PC-3 (cell line): ENCODE measurements around the gene IYD. TPM values are rescaled to one million over a fixed set of nuclear protein-coding genes. Genes with fewer than 3 reads are reported as not detected.
A peak's percentile ranks its signal among the peaks of the same experiment; 100 is the strongest.

Experiments
- ATAC-seq: fragments of 200-7000 bp; cut with Tn5 transposase; 2 replicates; pipeline ENCODE4 v1.9.1; 2020; ENCODE audit warnings: mild to moderate bottlenecking, moderate library complexity
- BruUV-seq: library from RNA; stranded (reverse); fragments of 400-500 nt; replicated peaks from 2 replicates; lab custom pipeline; 2021; lab: Mats Ljungman, UMichigan
- CTCF ChIA-PET: fragments of 300-600 bp; sonication (Branson Sonifier 250); formaldehyde crosslinking; loops from one replicate; lab custom pipeline; 2022; ENCODE audit warnings: antibody characterized with exemption; lab: Charles Lee
- POLR2A ChIA-PET: fragments of 300-600 bp; sonication (Branson Sonifier 250); formaldehyde crosslinking; loops from one replicate; lab custom pipeline; 2022; ENCODE audit warnings: antibody characterized with exemption; ENCODE audit not compliant: unreplicated experiment; lab: Charles Lee
- DNase-seq: peaks from one replicate; pipeline ENCODE4 v3.0.0-alpha.2; 2015
- H2AFZ ChIP-seq: fragments of 300-600 bp; sonication (generic); 2 replicates; pipeline ENCODE4 v1.6.0; 2016; ENCODE audit warnings: antibody characterized with exemption, low read length
- H3F3A ChIP-seq: fragments of 300-600 bp; sonication (generic); one replicate; pipeline ENCODE4 v1.6.0; 2017; ENCODE audit warnings: antibody characterized with exemption, low read length, control low read depth, mild to moderate bottlenecking; ENCODE audit not compliant: unreplicated experiment
- H3K27ac ChIP-seq: fragments of 300-600 bp; sonication (generic); 2 replicates; pipeline ENCODE4 v1.5.1; 2016; ENCODE audit warnings: mild to moderate bottlenecking, low read length
- H3K27me3 ChIP-seq: fragments of 300-600 bp; sonication (generic); 2 replicates; pipeline ENCODE4 v1.6.1; 2016; ENCODE audit warnings: low read length, mixed read lengths
- H3K36me3 ChIP-seq: fragments of 300-600 bp; sonication (generic); 2 replicates; pipeline ENCODE4 v1.6.1; 2016; ENCODE audit warnings: low read depth, mixed run types, low read length, mixed read lengths
- H3K4me1 ChIP-seq: fragments of 300-600 bp; sonication (generic); 2 replicates; pipeline ENCODE4 v1.5.1; 2016; ENCODE audit warnings: low read length; ENCODE audit not compliant: insufficient read depth
- H3K4me2 ChIP-seq: fragments of 300-600 bp; sonication (generic); 2 replicates; pipeline ENCODE4 v1.6.0; 2016; ENCODE audit warnings: low read length
- H3K4me3 ChIP-seq: fragments of 300-600 bp; sonication (generic); 2 replicates; pipeline ENCODE4 v1.5.1; 2016; ENCODE audit warnings: mild to moderate bottlenecking, low read length, mixed read lengths
- H3K79me2 ChIP-seq: fragments of 300-600 bp; sonication (generic); 2 replicates; pipeline ENCODE4 v1.6.1; 2017; ENCODE audit warnings: low read length, mixed read lengths
- H3K9ac ChIP-seq: fragments of 300-600 bp; sonication (generic); 2 replicates; pipeline ENCODE4 v1.6.0; 2016; ENCODE audit warnings: mild to moderate bottlenecking, low read length
- H3K9me2 ChIP-seq: fragments of 300-600 bp; sonication (generic); replicated peaks from 2 replicates; pipeline ENCODE4 v1.6.1; 2016; ENCODE audit warnings: mixed run types, low read length, mixed read lengths
- H3K9me3 ChIP-seq: fragments of 300-600 bp; sonication (generic); 2 replicates; pipeline ENCODE4 v1.6.1; 2016; ENCODE audit warnings: low read length, mixed read lengths
- H4K20me1 ChIP-seq: fragments of 300-600 bp; sonication (generic); 2 replicates; pipeline ENCODE4 v1.6.1; 2016; ENCODE audit warnings: low read length, mixed read lengths
- EZH2 ChIP-seq: fragments of 300-600 bp; sonication (generic); IDR thresholded peaks from one replicate; pipeline ENCODE4 v1.6.1; 2017; ENCODE audit warnings: antibody characterized with exemption, mild to moderate bottlenecking, low read length; ENCODE audit not compliant: unreplicated experiment
- EZH2phosphoT487 ChIP-seq: fragments of 300-600 bp; sonication (generic); IDR thresholded peaks from 2 replicates; pipeline ENCODE4 v1.6.1; 2018; ENCODE audit warnings: mild to moderate bottlenecking, antibody characterized with exemption, low read length, borderline replicate concordance
- intact Hi-C: fragments of 100-400 bp; cut with micrococcal nuclease; formaldehyde crosslinking; loops from 2 replicates; pipeline ENCODE4 v1.9.0; 2023
- total RNA-seq: library from RNA; depleted of rRNA; stranded (reverse); fragments of >200 nt; gene quantifications from 2 replicates; pipeline ENCODE4 v1.2.3, GENCODE V29; 2014
- TF ChIP-seq, protein P1 (sequence below): fragments of 300-600 bp; sonication (generic); conservative IDR thresholded peaks from 2 replicates; pipeline ENCODE4 v1.5.1; 2017; ENCODE audit warnings: antibody characterized with exemption, low read depth, mild to moderate bottlenecking, low read length

Gene IYD
- total RNA-seq, 1 experiment from 2014 or later, result 0.04 TPM

DNA sequence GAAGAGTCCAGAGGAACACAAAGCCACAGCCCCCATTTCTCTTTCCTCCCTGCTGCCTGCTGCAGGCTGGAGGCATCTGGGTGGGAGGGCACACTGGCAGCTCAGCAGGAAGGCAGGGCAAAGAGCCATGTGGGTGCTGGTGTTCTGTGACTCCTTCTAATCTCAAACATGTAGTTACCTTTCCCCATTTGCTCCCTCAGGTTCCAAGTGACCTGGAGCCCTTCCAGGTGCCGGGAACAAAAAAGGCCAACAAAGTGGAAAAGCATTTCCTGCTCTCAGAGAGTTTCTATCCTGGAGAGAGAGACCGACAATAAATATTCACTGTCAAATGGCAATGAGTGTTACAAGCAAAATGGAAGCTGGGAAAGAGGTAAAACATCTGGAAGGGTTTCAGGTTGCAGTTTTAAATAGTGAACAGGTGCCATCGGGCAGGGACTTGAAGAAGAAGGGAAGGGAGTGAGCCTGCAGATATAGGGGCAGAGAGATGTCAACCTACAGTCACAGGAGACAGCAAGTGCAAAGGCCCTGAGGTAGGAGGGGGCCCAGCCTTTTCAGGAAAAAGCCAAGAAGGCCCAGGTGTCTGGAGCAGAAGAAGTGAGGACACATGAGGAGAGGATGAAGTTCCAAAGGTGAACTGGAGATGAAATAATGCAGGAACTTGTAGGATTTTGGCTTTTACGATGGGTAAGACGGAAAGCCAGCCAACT, 43.6 kb upstream of the IYD start:
- intact Hi-C loops, result no loop called here
- no TSS peak for BruUV-seq
- Histone ChIP-seq H2AFZ (no peak overlapping the region), H3F3A (no peaks in the 10 kb centered on the region), H3K9me2 (no peaks in the 10 kb centered on the region), H3K4me3 (no peak overlapping the region), H3K4me1 (no peaks in the 10 kb centered on the region), H3K36me3 (no peaks in the 10 kb centered on the region), H4K20me1 (no peaks in the 10 kb centered on the region), H3K9me3 (no peaks in the 10 kb centered on the region), H3K27me3 (no peaks in the 10 kb centered on the region), H3K4me2 (peak overlapping the region; percentile 13; the same call in 1 of the 2 replicates), H3K79me2 (no peaks in the 10 kb centered on the region), H3K9ac (no peak overlapping the region), H3K27ac (no peak overlapping the region)
- DNase-seq (peak; percentile 45), ATAC-seq (no peak)
- ChIA-PET CTCF (no interaction called here), POLR2A (no interaction called here)
- no peak for TF ChIP-seq EZH2phosphoT487
- no peak for TF ChIP-seq EZH2
- TF ChIP-seq, protein P1, sequence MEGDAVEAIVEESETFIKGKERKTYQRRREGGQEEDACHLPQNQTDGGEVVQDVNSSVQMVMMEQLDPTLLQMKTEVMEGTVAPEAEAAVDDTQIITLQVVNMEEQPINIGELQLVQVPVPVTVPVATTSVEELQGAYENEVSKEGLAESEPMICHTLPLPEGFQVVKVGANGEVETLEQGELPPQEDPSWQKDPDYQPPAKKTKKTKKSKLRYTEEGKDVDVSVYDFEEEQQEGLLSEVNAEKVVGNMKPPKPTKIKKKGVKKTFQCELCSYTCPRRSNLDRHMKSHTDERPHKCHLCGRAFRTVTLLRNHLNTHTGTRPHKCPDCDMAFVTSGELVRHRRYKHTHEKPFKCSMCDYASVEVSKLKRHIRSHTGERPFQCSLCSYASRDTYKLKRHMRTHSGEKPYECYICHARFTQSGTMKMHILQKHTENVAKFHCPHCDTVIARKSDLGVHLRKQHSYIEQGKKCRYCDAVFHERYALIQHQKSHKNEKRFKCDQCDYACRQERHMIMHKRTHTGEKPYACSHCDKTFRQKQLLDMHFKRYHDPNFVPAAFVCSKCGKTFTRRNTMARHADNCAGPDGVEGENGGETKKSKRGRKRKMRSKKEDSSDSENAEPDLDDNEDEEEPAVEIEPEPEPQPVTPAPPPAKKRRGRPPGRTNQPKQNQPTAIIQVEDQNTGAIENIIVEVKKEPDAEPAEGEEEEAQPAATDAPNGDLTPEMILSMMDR, result no peak

DNA sequence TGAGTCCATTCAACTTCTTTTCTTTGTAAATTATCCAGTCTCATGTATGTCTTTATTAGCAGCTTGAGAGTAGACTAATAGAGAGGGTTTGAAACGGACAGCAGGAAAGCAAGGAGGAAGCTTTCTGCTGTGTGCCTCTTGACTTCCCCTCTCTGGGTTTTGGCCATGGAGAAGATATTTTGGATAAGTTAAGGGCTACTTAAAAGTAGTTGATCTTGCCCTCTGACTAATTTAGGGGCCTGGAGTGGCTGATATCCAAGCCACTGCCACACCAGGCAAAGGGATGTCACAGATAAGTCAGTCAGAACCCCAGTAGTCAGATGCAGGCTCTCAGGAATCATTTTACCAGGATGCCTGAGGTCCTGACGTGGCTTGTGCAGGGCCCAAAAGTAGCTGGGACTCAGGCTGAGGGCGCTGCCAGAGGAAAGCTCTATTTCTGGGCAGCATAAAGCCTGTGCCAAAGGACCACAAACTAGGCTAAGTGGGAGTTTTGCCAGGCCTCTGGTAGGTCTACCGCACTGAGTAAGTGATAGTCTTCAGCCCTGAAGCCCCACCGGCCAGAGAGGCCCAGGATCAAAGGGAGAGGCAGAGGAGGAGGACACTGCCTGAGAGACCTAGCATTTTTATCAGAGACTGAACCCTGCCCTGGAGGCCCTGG, 41.6 kb upstream of the IYD start:
- intact Hi-C loops, result no loop called here
- Histone ChIP-seq H3K4me1 (no peaks in the 10 kb centered on the region), H3K36me3 (no peaks in the 10 kb centered on the region), H3K4me3 (no peak overlapping the region), H2AFZ (no peak overlapping the region), H3F3A (no peaks in the 10 kb centered on the region), H3K79me2 (no peaks in the 10 kb centered on the region), H3K9me3 (no peaks in the 10 kb centered on the region), H3K9me2 (no peaks in the 10 kb centered on the region), H3K9ac (no peak overlapping the region), H3K27me3 (no peaks in the 10 kb centered on the region), H4K20me1 (no peaks in the 10 kb centered on the region), H3K27ac (no peak overlapping the region), H3K4me2 (no peak overlapping the region)
- POLR2A ChIA-PET, result no interaction called here
- no peak for ATAC-seq
- TF ChIP-seq, protein P1, result no peak
- TF ChIP-seq EZH2, result no peak
- no peak for TF ChIP-seq EZH2phosphoT487
- DNase-seq, result no peak
- CTCF ChIA-PET, result no interaction called here
- BruUV-seq, result no TSS peak
